Right atrium auricular region (tissue), 2 donors: ENCODE data around the gene LRRC23. TPM values are rescaled to one million over a fixed set of nuclear protein-coding genes. Genes with fewer than 3 reads are reported as not detected.
"Not testable (repeated sequence)": the region's sequence is repeated elsewhere in the genome, so short reads cannot be mapped to it uniquely, and the experiment has no call there.

Experiments
- DNase-seq: peaks from one replicate; pipeline ENCODE4 v3.0.0-alpha.2; 2019; ENCODE audit warnings: low spot score
- H3K27ac ChIP-seq, 2 donors: fragments of 200-600 bp; sonication (generic); 1 replicate in 1 of 2; 2 replicates in 1 of 2; pipeline ENCODE4 v1.5.1; 2016 to 2019
- H3K27me3 ChIP-seq, 2 donors: fragments of 200-600 bp; sonication (generic); one replicate each; pipeline versions ENCODE4 v1.5.1 to v1.6.0; 2017 to 2019
- H3K36me3 ChIP-seq: fragments of 200-600 bp; sonication (generic); one replicate; pipeline ENCODE4 v1.5.1; 2016
- H3K4me1 ChIP-seq, 2 donors: fragments of 200-600 bp; sonication (generic); one replicate each; pipeline versions ENCODE4 v1.5.1 to v1.6.0; 2017 to 2019
- H3K4me3 ChIP-seq, 2 donors: fragments of 200-600 bp; sonication (generic); 1 replicate in 1 of 2; 2 replicates in 1 of 2; pipeline ENCODE4 v1.5.1; 2017 to 2019; ENCODE audit warnings: mild to moderate bottlenecking in 1 of 2, moderate library complexity in 1 of 2
- H3K9me3 ChIP-seq, 2 donors: fragments of 200-600 bp; sonication (generic); one replicate each; pipeline ENCODE4 v1.5.1; 2019
- total RNA-seq, 2 donors: library from RNA; depleted of rRNA; stranded (reverse); fragments of >200 nt; gene quantifications; one replicate each; pipeline ENCODE4 v1.1.0, GENCODE V29; 2016
- TF ChIP-seq, protein P1 (sequence below), 2 donors: fragments of 200-600 bp; sonication (generic); IDR thresholded peaks; one replicate each; pipeline ENCODE4 v1.5.1; 2019; ENCODE audit warnings: antibody characterized with exemption in 2 of 2

Gene LRRC23
- total RNA-seq, 2 donors from 2014 or later = 8.4 to 15.6 TPM

DNA sequence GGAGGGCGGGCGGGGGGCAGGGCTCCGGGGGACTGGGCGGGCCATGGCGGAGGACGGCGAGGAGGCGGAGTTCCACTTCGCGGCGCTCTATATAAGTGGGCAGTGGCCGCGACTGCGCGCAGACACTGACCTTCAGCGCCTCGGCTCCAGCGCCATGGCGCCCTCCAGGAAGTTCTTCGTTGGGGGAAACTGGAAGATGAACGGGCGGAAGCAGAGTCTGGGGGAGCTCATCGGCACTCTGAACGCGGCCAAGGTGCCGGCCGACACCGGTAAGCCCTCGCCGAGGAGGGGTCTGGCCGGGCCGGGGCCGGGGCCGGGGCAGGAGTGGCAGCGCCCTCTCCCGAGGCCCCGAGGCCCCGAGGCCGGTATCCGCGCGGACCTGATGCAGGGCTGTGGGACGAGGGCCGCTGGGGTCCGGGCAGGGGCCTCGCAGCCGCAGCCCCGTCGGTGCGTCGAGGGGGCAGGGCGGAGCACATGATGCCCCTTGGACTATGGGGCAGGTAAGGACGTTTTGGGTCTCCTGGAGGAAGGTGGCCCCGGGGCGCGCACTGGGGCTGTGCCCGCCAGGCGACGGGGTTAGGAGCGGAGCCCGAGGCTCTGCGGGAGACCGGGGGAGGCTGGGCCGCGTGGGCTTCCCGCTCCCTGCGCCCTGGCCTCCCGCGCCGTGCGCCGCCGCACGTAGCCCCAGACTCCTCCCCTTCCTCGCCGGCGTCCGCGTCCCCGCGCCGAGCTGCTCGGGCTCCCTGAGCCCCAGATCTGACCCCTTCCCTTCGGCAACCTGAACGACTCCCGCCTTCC lies 37.0 kb upstream of the LRRC23 start, which contains the start of gene TPI1:
TPI1 (plus strand) TSS at position 119 of the 798 bp plus-strand sequence; CDS start at position 155, 36 bp downstream.
- H3K27ac ChIP-seq = peak within 1 kb of the TSS; percentile 93 to 96
- H3K9me3 ChIP-seq = no peaks in the 10 kb centered on the region
- TF ChIP-seq, protein P1, sequence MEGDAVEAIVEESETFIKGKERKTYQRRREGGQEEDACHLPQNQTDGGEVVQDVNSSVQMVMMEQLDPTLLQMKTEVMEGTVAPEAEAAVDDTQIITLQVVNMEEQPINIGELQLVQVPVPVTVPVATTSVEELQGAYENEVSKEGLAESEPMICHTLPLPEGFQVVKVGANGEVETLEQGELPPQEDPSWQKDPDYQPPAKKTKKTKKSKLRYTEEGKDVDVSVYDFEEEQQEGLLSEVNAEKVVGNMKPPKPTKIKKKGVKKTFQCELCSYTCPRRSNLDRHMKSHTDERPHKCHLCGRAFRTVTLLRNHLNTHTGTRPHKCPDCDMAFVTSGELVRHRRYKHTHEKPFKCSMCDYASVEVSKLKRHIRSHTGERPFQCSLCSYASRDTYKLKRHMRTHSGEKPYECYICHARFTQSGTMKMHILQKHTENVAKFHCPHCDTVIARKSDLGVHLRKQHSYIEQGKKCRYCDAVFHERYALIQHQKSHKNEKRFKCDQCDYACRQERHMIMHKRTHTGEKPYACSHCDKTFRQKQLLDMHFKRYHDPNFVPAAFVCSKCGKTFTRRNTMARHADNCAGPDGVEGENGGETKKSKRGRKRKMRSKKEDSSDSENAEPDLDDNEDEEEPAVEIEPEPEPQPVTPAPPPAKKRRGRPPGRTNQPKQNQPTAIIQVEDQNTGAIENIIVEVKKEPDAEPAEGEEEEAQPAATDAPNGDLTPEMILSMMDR (IDR thresholded peaks at IDR 0.05) = no peak
- peaks cover 0 to 49% of the 10 kb centered on the region in 2 donors for H3K4me1 ChIP-seq
- peaks cover 38% of the 10 kb centered on the region for H3K36me3 ChIP-seq
- peak; percentile 87 for DNase-seq
- no peaks in the 10 kb centered on the region for H3K27me3 ChIP-seq
- H3K4me3 ChIP-seq = peak within 1 kb of the TSS; percentile 71 to 93

DNA sequence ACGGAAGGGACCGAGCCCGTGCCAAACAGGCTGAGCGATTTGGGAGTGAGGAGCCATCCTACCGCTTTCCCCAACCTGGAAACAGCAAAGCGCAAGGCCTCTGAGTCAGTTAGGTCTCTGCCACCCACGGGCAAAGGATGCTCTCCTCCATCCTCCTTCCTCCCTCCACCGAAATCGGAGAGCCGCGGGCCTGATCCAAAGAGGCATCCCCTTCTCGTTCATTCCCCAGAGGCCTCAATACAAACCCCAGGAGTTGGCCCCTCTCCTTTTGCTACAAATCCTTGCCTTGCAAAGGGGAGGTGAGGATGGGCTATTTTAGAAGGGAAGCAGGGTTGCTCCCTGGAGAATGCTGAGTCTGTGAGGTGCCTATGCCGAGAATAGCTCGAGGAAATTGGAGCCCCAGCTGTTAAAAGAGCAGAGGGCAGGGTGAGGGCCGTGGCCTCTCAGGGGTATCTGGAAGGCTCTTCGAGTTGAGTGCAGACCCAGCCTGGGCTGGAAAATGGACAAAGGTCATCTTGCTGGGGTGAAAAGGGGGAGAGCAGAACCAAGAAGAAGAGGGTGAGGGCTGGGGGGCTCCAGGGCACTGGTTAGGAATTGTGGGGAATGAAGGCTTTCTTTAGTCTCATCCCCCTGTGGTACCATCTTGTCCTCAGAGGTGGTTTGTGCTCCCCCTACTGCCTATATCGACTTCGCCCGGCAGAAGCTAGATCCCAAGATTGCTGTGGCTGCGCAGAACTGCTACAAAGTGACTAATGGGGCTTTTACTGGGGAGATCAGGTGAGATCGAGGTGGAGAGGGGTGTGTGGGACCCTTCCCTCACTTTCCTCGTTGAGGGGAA lies 36.2 kb upstream of the LRRC23 start:
- H3K4me1 ChIP-seq = peaks cover 0 to 51% of the 10 kb centered on the region in 2 donors
- H3K36me3 ChIP-seq = peaks cover 30% of the 10 kb centered on the region

DNA sequence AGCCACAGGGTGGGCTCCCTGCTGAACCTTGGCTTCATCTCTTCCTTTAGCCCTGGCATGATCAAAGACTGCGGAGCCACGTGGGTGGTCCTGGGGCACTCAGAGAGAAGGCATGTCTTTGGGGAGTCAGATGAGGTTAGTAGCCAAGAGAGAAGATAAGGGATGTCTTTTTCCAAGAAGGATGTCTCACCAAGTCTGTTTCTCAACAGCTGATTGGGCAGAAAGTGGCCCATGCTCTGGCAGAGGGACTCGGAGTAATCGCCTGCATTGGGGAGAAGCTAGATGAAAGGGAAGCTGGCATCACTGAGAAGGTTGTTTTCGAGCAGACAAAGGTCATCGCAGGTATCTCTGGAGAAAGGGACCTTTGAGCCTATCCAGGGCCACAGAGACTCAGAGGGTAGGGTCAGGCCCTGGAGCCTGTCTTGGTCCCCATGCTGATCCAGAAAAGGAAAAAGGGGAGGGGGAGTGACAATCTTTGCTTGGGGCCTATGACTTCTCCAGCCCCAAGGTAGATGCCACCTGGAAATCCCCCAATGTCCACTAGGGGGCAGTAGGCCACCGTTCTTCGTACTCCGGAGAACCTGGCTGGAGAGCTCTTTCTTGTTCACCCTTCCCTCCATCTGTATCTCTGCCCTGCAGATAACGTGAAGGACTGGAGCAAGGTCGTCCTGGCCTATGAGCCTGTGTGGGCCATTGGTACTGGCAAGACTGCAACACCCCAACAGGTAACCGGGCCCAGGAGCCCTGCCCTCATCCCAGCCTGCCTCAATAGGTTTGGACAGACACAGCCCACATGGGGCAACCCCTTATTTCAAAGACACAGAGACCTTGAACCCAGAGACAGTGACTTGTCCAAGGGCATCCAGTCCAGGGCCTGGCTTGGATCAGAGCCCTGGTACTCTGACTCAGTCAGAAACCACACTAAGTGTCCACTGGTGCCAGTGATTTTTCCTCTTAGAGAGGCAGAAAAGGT lies 35.3 kb upstream of the LRRC23 start:
- peaks cover 0 to 60% of the 10 kb centered on the region in 2 donors for H3K4me1 ChIP-seq

More for the DNA sequence above, 36.2 kb upstream of the LRRC23 start:
- Histone ChIP-seq H3K9me3 (no peaks in the 10 kb centered on the region), H3K27me3 (no peaks in the 10 kb centered on the region), H3K4me3 (peak overlapping the region; percentile 71 to 93), H3K27ac (peak overlapping the region; percentile 93 to 96)
- TF ChIP-seq, protein P1 (IDR thresholded peaks at IDR 0.05) = no peak
- DNase-seq = no peak

DNA sequence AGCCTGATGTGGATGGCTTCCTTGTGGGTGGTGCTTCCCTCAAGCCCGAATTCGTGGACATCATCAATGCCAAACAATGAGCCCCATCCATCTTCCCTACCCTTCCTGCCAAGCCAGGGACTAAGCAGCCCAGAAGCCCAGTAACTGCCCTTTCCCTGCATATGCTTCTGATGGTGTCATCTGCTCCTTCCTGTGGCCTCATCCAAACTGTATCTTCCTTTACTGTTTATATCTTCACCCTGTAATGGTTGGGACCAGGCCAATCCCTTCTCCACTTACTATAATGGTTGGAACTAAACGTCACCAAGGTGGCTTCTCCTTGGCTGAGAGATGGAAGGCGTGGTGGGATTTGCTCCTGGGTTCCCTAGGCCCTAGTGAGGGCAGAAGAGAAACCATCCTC lies 34.3 kb upstream of the LRRC23 start:
- H3K27ac ChIP-seq = peak overlapping the region in 1 of 2 donors; percentile 96
- not testable (repeated sequence) for DNase-seq, H3K9me3 ChIP-seq, H3K27me3 ChIP-seq, H3K4me3 ChIP-seq
- H3K36me3 ChIP-seq = peaks cover 21% of the 10 kb centered on the region
- peaks cover 0 to 61% of the 10 kb centered on the region in 2 donors for H3K4me1 ChIP-seq

More for the DNA sequence above, 35.3 kb upstream of the LRRC23 start:
- TF ChIP-seq, protein P1 (IDR thresholded peaks at IDR 0.05) = peak; percentile 92 to 95
- no peaks in the 10 kb centered on the region for H3K27me3 ChIP-seq
- no peaks in the 10 kb centered on the region for H3K9me3 ChIP-seq
- peak; percentile 86 for DNase-seq
- peak overlapping the region; percentile 71 to 93 for H3K4me3 ChIP-seq
- peaks cover 24% of the 10 kb centered on the region for H3K36me3 ChIP-seq
- H3K27ac ChIP-seq = peak overlapping the region; percentile 93 to 96

DNA sequence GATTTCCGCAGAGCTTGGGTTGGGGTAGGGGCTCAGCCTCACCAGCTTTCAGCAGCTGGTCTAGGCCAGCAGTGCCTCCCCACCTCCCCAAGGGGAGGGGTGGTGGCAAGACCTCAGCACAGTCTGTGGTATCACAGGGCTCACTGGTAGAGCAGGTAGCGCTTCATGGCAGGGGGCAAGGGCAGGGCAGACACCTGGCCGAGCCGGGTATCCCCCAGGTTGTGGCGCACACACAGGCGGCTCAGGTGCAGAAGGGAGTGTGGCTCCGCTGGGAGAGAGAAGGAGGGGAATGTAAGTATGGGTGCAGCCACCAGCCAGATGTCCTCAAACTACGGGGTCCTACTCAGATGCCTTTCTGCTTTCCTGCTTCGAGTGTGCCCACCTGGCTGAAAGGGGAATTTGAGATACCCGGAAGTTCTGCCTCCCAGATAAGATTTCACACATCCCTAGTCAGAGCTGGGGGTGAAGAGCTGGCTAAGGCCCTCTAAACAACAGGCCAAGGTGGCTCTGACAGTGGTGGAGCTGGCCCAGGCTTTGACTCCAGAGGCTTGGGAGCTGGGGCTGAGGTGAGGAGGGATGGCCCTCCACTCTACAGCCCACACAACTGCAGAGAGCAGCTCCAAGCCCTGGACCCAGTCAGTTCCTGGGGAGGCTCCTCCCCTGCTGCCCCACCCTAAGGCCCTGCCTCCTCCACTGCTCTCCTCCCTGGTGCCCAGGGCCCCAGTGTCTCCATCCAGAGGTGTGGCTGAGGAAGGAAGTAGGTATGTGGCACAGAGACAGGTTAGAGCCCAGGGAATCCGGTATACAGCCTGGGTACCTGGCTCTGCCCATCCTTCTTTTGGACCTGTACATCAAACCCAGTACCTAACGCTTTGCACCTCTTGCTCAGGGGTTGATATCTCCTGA lies 33.3 kb upstream of the LRRC23 start:
- Histone ChIP-seq H3K36me3 (peaks cover 21% of the 10 kb centered on the region), H3K27me3 (no peaks in the 10 kb centered on the region), H3K4me1 (peaks cover 0 to 61% of the 10 kb centered on the region in 2 donors), H3K27ac (peak overlapping the region; percentile 77 to 86), H3K9me3 (no peaks in the 10 kb centered on the region), H3K4me3 (peak overlapping the region in 1 of 2 donors; percentile 68)
- TF ChIP-seq, protein P1 (IDR thresholded peaks at IDR 0.05) = no peak
- no peak for DNase-seq
